BLaER1 (cell line): Measurements from ENCODE around the gene BTNL2.

Experiments
- H3K27ac ChIP-seq: shearing (Covaris generic); formaldehyde crosslinking; 2 replicates; pipeline ENCODE4 v1.8.1; 2022
- H3K27me3 ChIP-seq: shearing (Covaris generic); formaldehyde crosslinking; 2 replicates; pipeline ENCODE4 v1.8.1; 2022
- H3K36me3 ChIP-seq: shearing (Covaris generic); formaldehyde crosslinking; 2 replicates; pipeline ENCODE4 v1.8.1; 2022
- H3K4me1 ChIP-seq: shearing (Covaris generic); formaldehyde crosslinking; 2 replicates; pipeline ENCODE4 v1.8.1; 2022
- H3K4me2 ChIP-seq: shearing (Covaris generic); formaldehyde crosslinking; 2 replicates; pipeline ENCODE4 v1.8.1; 2022
- H3K4me3 ChIP-seq: shearing (Covaris generic); formaldehyde crosslinking; 2 replicates; pipeline ENCODE4 v1.8.1; 2022
- H3K9ac ChIP-seq: shearing (Covaris generic); formaldehyde crosslinking; 2 replicates; pipeline ENCODE4 v1.8.1; 2022
- H3K9me3 ChIP-seq: shearing (Covaris generic); formaldehyde crosslinking; 2 replicates; pipeline ENCODE4 v1.8.1; 2022
- H4K20me1 ChIP-seq: shearing (Covaris generic); formaldehyde crosslinking; 2 replicates; pipeline ENCODE4 v1.8.1; 2022
- Cebpa-rat ChIP-seq: shearing (Covaris generic); IDR thresholded peaks from 2 replicates; pipeline ENCODE4 v1.8.1; 2022

BTNL2 gene, protein sequence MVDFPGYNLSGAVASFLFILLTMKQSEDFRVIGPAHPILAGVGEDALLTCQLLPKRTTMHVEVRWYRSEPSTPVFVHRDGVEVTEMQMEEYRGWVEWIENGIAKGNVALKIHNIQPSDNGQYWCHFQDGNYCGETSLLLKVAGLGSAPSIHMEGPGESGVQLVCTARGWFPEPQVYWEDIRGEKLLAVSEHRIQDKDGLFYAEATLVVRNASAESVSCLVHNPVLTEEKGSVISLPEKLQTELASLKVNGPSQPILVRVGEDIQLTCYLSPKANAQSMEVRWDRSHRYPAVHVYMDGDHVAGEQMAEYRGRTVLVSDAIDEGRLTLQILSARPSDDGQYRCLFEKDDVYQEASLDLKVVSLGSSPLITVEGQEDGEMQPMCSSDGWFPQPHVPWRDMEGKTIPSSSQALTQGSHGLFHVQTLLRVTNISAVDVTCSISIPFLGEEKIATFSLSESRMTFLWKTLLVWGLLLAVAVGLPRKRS

DNA sequence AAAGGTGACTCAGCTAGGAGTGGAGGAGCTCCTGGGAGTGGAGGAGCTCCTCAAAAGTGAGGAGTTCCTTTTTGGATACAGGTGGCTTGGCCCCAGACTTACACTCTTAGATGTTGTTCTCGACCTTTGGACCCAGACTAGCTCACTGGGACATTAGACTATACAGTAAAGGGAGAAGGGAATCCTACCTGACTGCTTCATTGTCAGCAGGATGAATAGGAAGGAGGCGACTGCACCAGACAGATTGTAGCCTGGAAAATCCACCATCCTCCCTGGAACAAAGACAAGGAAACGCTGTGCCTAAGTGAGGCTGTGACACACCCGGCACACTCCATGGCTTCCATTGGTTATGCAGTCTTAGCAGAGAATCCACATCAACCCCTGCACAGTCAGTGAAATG is at the start of gene BTNL2:
Gene BTNL2, minus strand, starts transcription at position 325 of the 400 bp plus-strand sequence. Its CDS starts 58 bp downstream, at position 267.
- no peak within 1 kb of the TSS for H3K4me2 ChIP-seq
- H3K27ac ChIP-seq: no peak within 1 kb of the TSS
- H3K36me3 ChIP-seq: no peaks in the 10 kb centered on the region
- no peak for TF ChIP-seq Cebpa-rat
- no peak within 1 kb of the TSS for H3K4me3 ChIP-seq
- no peaks in the 10 kb centered on the region for H3K4me1 ChIP-seq
- no peaks in the 10 kb centered on the region for H3K9me3 ChIP-seq
- no peaks in the 10 kb centered on the region for H4K20me1 ChIP-seq
- H3K27me3 ChIP-seq: no peaks in the 10 kb centered on the region
- no peak within 1 kb of the TSS for H3K9ac ChIP-seq

DNA sequence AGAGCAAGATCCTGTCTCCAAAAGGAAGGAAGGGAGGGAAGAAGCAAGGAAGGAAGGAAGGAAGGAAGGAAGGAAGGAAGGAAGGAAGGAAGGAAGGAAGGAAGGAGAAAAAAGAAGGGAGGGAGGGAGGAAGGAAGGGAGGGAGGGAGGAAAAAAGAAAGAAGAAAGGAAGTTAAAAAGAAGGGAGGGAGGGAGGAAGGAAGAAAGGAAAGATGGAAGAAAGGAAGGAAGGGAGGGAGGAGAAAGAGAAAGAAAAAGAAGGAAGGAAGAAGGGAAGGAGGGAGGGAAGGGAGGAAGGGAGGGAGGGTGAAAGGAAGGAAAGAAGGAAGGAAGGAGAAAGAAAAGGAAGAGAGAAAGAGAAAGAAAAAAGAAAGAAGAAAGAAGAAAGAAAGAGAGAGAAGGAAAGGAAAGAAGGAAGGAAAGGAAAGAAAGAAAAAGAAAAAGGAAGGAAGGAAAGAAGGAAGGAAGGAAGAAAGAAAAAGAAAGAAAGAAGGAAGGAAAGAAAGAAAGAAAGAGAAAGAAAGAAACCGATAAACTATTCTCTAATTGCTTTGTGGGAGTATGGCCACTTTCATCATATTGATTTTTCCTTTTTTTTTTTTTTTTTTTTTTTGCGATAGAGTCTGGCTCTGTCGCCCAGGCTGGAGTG is 42.2 kb upstream of the BTNL2 start:
- no peak overlapping the region for H3K27ac ChIP-seq
- peaks cover 15% of the 10 kb centered on the region for H3K9me3 ChIP-seq
- H3K9ac ChIP-seq: no peak overlapping the region
- peaks cover 2% of the 10 kb centered on the region; the same call in 1 of the 2 replicates for H3K4me1 ChIP-seq
- peaks cover 12% of the 10 kb centered on the region for H3K36me3 ChIP-seq
- H3K27me3 ChIP-seq: no peaks in the 10 kb centered on the region
- no peak overlapping the region for H3K4me3 ChIP-seq
- no peak for TF ChIP-seq Cebpa-rat
- H4K20me1 ChIP-seq: peaks cover 15% of the 10 kb centered on the region
- no peak overlapping the region for H3K4me2 ChIP-seq

DNA sequence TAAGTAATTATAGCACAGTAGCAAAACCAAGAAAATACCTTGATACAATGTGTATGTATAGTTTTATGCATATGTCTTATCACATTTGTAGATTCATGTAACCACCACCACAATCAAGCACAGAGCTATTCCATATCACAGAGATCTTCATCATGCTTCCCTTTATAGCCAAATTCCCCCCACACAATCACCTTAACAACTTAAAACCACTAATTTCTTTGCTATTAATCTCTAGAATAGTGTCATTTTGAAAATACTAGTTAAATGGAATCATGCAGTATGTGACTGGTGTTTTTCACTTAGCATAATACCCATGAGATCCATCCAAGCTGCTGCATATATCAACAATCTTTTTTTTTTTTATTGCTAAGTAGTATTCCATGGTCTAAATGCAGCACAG is 41.0 kb upstream of the BTNL2 start:
- Histone ChIP-seq H3K4me3 (no peak overlapping the region), H3K27me3 (no peaks in the 10 kb centered on the region), H4K20me1 (peaks cover 28% of the 10 kb centered on the region), H3K4me2 (no peak overlapping the region), H3K9me3 (peaks cover 5% of the 10 kb centered on the region; the same call in 1 of the 2 replicates), H3K27ac (no peak overlapping the region), H3K36me3 (peaks cover 25% of the 10 kb centered on the region), H3K4me1 (peaks cover 14% of the 10 kb centered on the region), H3K9ac (no peak overlapping the region)
- TF ChIP-seq Cebpa-rat: no peak

DNA sequence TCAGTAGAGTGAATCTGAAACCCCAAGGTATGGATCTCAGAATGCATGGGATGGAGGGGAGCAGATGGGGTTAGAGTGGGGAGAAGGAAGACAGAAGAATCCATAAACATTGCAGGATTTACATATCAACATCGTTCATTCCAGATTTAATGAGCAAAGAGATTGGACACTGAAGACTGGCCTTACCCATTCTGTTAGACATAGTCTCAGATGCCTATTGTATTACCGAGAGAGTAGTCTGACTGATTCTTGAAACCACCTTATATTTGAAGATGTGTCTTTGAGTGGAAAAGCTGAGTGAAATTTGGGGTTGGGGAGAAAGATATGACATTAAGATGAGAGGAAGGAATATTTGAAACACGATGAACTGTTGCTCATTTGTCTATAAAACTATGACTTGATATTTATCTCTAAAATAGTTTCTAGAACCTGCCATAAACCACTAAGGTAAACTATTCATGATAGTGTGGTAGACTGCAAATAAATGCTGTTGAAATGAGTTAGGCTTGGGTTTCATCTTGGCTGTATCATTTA is 38.4 kb upstream of the BTNL2 start:
- TF ChIP-seq Cebpa-rat: no peak
- peaks cover 53% of the 10 kb centered on the region for H4K20me1 ChIP-seq

DNA sequence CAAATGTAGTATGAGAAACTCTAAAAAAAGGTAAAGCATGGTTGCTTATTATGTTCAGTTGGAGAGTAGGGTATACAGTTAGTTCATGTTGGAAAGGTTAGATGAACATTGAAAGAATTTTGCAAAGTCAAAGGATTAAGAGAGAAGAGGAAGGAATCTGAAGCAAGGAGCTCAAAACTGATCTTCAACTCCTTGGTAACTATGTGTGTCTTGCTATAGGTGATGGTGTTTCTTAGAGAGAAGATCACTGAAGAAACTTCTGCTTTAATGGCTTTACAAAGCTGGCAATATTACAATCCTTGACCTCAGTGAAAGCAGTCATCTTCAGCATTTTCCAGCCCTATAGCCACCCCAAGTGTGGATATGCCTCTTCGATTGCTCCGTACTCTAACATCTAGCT is 37.5 kb upstream of the BTNL2 start:
- Histone ChIP-seq H3K9ac (no peak overlapping the region), H3K27me3 (no peaks in the 10 kb centered on the region), H3K36me3 (peaks cover 43% of the 10 kb centered on the region), H3K27ac (no peak overlapping the region), H3K9me3 (no peaks in the 10 kb centered on the region), H3K4me1 (peaks cover 40% of the 10 kb centered on the region), H4K20me1 (peaks cover 54% of the 10 kb centered on the region), H3K4me3 (no peak overlapping the region), H3K4me2 (no peak overlapping the region)
- no peak for TF ChIP-seq Cebpa-rat

More for the DNA sequence above, 38.4 kb upstream of the BTNL2 start:
- H3K9me3 ChIP-seq: no peaks in the 10 kb centered on the region
- no peaks in the 10 kb centered on the region for H3K27me3 ChIP-seq
- no peak overlapping the region for H3K4me3 ChIP-seq
- peaks cover 39% of the 10 kb centered on the region for H3K4me1 ChIP-seq
- peaks cover 43% of the 10 kb centered on the region for H3K36me3 ChIP-seq
- no peak overlapping the region for H3K4me2 ChIP-seq
- no peak overlapping the region for H3K27ac ChIP-seq
- no peak overlapping the region for H3K9ac ChIP-seq

DNA sequence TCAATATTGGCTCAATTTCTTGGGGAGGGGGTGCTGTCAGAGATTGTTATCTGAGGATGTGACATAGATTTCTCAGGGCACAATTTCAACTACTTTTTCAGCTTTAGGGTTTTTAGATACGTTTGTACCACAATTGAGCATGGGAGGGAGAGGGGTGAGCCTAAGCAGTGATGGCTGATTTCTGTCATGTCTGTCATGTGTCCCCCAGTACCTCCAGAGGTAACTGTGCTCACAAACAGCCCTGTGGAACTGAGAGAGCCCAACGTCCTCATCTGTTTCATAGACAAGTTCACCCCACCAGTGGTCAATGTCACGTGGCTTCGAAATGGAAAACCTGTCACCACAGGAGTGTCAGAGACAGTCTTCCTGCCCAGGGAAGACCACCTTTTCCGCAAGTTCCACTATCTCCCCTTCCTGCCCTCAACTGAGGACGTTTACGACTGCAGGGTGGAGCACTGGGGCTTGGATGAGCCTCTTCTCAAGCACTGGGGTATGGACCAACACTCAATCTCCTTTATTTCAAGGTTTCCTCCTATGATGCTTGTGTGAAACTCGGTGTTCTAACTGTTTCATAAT is 36.1 kb upstream of the BTNL2 start:
- H3K27me3 ChIP-seq: no peaks in the 10 kb centered on the region
- no peak overlapping the region for H3K27ac ChIP-seq
- peak overlapping the region; percentile 85 for H3K4me3 ChIP-seq
- peak overlapping the region; percentile 81 for H3K4me2 ChIP-seq
- peaks cover 54% of the 10 kb centered on the region for H4K20me1 ChIP-seq
- peaks cover 43% of the 10 kb centered on the region for H3K36me3 ChIP-seq
- H3K9ac ChIP-seq: no peak overlapping the region
- peaks cover 53% of the 10 kb centered on the region for H3K4me1 ChIP-seq
- no peaks in the 10 kb centered on the region for H3K9me3 ChIP-seq
- TF ChIP-seq Cebpa-rat: no peak

DNA sequence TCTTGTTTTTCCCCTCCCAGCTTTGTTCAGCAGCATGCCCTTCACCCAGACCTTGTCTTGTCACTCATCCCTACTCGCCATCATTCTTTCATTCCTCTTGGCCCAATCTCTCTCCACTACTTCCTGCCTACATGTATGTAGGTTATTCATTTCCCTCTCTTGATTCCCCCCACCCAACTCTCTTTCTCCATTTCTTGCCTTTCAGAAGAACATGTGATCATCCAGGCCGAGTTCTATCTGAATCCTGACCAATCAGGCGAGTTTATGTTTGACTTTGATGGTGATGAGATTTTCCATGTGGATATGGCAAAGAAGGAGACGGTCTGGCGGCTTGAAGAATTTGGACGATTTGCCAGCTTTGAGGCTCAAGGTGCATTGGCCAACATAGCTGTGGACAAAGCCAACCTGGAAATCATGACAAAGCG is 35.3 kb upstream of the BTNL2 start:
- peaks cover 61% of the 10 kb centered on the region for H3K4me1 ChIP-seq
- peak overlapping the region; percentile 98; the same call in 1 of the 2 replicates for H3K9ac ChIP-seq
- 0 out of 2 replicates have a peak overlapping the region, but pooled peaks have one; percentile 16 for H3K27ac ChIP-seq
- TF ChIP-seq Cebpa-rat: no peak
- peak overlapping the region; percentile 85 for H3K4me3 ChIP-seq
- H3K27me3 ChIP-seq: no peaks in the 10 kb centered on the region
- H4K20me1 ChIP-seq: peaks cover 54% of the 10 kb centered on the region
- H3K9me3 ChIP-seq: no peaks in the 10 kb centered on the region
- peak overlapping the region; percentile 81 for H3K4me2 ChIP-seq
- H3K36me3 ChIP-seq: peaks cover 43% of the 10 kb centered on the region

DNA sequence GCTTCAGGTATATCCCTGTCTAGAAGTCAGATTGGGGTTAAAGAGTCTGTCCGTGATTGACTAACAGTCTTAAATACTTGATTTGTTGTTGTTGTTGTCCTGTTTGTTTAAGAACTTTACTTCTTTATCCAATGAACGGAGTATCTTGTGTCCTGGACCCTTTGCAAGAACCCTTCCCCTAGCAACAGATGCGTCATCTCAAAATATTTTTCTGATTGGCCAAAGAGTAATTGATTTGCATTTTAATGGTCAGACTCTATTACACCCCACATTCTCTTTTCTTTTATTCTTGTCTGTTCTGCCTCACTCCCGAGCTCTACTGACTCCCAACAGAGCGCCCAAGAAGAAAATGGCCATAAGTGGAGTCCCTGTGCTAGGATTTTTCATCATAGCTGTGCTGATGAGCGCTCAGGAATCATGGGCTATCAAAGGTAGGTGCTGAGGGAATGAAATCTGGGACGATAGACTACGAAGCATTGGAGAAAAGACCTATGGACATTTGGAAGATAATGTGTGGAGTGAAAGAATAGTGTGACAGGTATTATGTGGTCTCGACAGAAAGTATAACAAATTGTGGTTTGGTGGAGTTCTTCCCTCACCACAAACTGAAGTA is 32.7 kb upstream of the BTNL2 start, which contains the start of gene HLA-DRA:
Gene HLA-DRA, plus strand, starts transcription at position 286 of the 613 bp plus-strand sequence. Its CDS starts 64 bp downstream, at position 350.
- peak within 1 kb of the TSS; percentile 99 for H3K27ac ChIP-seq

DNA sequence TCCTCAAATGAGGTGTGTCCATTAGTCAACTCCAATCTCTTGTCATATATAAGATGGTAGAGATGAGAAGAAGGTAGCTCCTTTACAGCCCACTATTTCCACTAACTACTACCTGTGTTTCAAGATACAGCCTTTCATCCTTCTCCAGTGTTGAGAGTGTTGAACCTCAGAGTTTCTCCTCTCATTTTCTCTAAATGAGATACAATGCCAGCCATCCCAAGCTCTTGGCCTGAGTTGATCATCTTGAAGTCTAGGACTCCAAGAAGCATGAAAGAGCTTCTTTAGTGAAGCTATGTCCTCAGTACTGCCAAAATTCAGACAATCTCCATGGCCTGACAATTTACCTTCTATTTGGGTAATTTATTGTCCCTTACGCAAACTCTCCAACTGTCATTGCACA is 32.2 kb upstream of the BTNL2 start:
- no peak for TF ChIP-seq Cebpa-rat
- peak overlapping the region; percentile 67 for H3K4me2 ChIP-seq
- peak overlapping the region; percentile 98 for H3K9ac ChIP-seq
- peaks cover 69% of the 10 kb centered on the region for H3K4me1 ChIP-seq
- no peaks in the 10 kb centered on the region for H3K27me3 ChIP-seq
- H3K36me3 ChIP-seq: peaks cover 30% of the 10 kb centered on the region
- H3K4me3 ChIP-seq: peak overlapping the region; percentile 85; the same call in 1 of the 2 replicates
- peaks cover 38% of the 10 kb centered on the region for H4K20me1 ChIP-seq
- peak overlapping the region; percentile 99 for H3K27ac ChIP-seq
- no peaks in the 10 kb centered on the region for H3K9me3 ChIP-seq

More for the DNA sequence above, 32.7 kb upstream of the BTNL2 start, which contains the start of gene HLA-DRA:
- Histone ChIP-seq H3K4me3 (peak within 1 kb of the TSS; percentile 85), H3K36me3 (peaks cover 36% of the 10 kb centered on the region), H3K27me3 (no peaks in the 10 kb centered on the region), H3K9ac (peak within 1 kb of the TSS; percentile 98), H3K9me3 (no peaks in the 10 kb centered on the region), H3K4me1 (peaks cover 72% of the 10 kb centered on the region), H4K20me1 (peaks cover 44% of the 10 kb centered on the region), H3K4me2 (peak within 1 kb of the TSS; percentile 81)
- TF ChIP-seq Cebpa-rat: no peak
